GM19452 (cell line): ENCODE results near the gene ANKRD12.
"Not testable (repeated sequence)": the region's sequence is repeated elsewhere in the genome, so short reads cannot be mapped to it uniquely, and the experiment has no call there.

ENCODE experiments used
- ATAC-seq: cut with Tn5 transposase; IDR thresholded peaks from one replicate; pipeline ENCODE4 v1.9.1; 2021; ENCODE audit not compliant: unreplicated experiment

The ANKRD12 gene

GRCh38 chr18:9226463-9226862, 89.9 kb downstream of the ANKRD12 start:
- no peak for ATAC-seq

GRCh38 chr18:9231852-9232486, 95.4 kb downstream of the ANKRD12 start:
- no peak for ATAC-seq

GRCh38 chr18:9232977-9233376, 96.4 kb downstream of the ANKRD12 start:
- no peak for ATAC-seq

- ATAC-seq, result no peak
Measured at GRCh38 chr18:9233771-9234440, 97.3 kb downstream of the ANKRD12 start.

- ATAC-seq, result no peak
Measured at GRCh38 chr18:9234528-9234927, 97.9 kb downstream of the ANKRD12 start.

GRCh38 chr18:9237981-9238380, 101.4 kb downstream of the ANKRD12 start:
- no peak for ATAC-seq

GRCh38 chr18:9239720-9240119, 103.1 kb downstream of the ANKRD12 start:
- ATAC-seq, result no peak

GRCh38 chr18:9240270-9240669, 103.7 kb downstream of the ANKRD12 start:
- ATAC-seq, result no peak

GRCh38 chr18:9243029-9243428, 106.4 kb downstream of the ANKRD12 start:
- ATAC-seq, result no peak

GRCh38 chr18:9244376-9244775, 107.8 kb downstream of the ANKRD12 start:
- no peak for ATAC-seq

- no peak for ATAC-seq
Measured at GRCh38 chr18:9248661-9249060, 112.1 kb downstream of the ANKRD12 start.

GRCh38 chr18:9249254-9249653, 112.7 kb downstream of the ANKRD12 start:
- ATAC-seq, result no peak

GRCh38 chr18:9259173-9259572, 122.6 kb downstream of the ANKRD12 start:
- no peak for ATAC-seq

- ATAC-seq, result no peak
Measured at GRCh38 chr18:9260388-9261380, 124.1 kb downstream of the ANKRD12 start.

- ATAC-seq, result no peak
Measured at GRCh38 chr18:9263264-9263663, 126.7 kb downstream of the ANKRD12 start.

GRCh38 chr18:9264797-9265196, 128.2 kb downstream of the ANKRD12 start:
- ATAC-seq, result not testable (repeated sequence)

- no peak for ATAC-seq
Measured at GRCh38 chr18:9273221-9273620, 136.6 kb downstream of the ANKRD12 start.

- no peak for ATAC-seq
Measured at GRCh38 chr18:9275890-9276289, 139.3 kb downstream of the ANKRD12 start.

GRCh38 chr18:9278028-9278427, 141.4 kb downstream of the ANKRD12 start:
- ATAC-seq, result no peak

GRCh38 chr18:9280849-9281248, 144.3 kb downstream of the ANKRD12 start:
- no peak for ATAC-seq

GRCh38 chr18:9281780-9282179, 145.2 kb downstream of the ANKRD12 start:
- ATAC-seq, result no peak

GRCh38 chr18:9283791-9284190, 147.2 kb downstream of the ANKRD12 start:
- ATAC-seq, result no peak
